ENCODE data around the gene ZNF500.

Gene ZNF500

DNA sequence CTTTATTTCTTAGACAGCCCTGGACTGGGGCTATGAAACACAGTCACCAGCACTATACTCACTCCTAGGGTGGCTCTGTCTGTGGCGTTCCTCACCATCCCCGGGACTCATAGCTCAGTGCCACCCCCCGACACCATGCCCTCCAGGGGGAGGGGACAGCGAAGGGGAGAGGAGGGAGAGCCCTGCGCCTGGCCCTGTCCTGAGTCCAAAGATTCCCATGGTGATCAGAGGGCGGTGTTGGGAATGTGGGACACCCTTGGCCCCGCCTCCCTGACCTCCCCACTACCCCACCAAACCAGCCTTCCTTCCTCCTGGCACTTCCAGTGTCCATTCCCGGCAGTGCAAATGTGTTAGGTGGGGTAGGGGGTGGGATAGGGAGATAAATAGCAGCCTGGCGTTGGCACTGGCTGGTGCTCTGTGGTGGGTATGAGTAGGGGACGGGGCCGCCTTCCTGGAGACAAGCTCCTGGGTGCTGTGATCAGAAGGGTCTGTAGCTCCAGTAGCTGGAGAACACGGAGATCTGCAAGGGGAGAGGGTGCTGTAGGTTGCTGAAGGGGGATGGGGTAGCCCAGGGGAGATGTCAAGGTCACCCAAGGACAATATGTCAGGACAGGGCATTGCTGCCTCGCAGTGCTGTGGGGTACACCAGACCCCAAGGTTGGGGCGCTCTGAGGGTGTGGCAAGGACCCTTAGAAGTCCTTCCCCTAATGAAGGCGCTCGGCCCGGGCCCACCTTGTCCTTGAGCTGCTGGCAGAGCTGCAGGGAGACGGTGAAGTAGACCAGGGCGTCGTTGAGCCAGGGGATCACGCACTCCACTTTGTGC is 30.2 kb upstream of the ZNF500 start:
- in situ Hi-C loops (cut with HindIII; ENCODE audit: low sequenced_read_pairs), result no loop called here
- no peak for DNase-seq (ENCODE audit: low read depth, low spot score)
- TF ChIP-seq, protein P1, sequence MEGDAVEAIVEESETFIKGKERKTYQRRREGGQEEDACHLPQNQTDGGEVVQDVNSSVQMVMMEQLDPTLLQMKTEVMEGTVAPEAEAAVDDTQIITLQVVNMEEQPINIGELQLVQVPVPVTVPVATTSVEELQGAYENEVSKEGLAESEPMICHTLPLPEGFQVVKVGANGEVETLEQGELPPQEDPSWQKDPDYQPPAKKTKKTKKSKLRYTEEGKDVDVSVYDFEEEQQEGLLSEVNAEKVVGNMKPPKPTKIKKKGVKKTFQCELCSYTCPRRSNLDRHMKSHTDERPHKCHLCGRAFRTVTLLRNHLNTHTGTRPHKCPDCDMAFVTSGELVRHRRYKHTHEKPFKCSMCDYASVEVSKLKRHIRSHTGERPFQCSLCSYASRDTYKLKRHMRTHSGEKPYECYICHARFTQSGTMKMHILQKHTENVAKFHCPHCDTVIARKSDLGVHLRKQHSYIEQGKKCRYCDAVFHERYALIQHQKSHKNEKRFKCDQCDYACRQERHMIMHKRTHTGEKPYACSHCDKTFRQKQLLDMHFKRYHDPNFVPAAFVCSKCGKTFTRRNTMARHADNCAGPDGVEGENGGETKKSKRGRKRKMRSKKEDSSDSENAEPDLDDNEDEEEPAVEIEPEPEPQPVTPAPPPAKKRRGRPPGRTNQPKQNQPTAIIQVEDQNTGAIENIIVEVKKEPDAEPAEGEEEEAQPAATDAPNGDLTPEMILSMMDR (IDR thresholded peaks at IDR 0.05; ENCODE audit: low read depth, low read length), result no peak
- no peak overlapping the region for H3K4me3 ChIP-seq (ENCODE audit: low read depth, low read length)

DNA sequence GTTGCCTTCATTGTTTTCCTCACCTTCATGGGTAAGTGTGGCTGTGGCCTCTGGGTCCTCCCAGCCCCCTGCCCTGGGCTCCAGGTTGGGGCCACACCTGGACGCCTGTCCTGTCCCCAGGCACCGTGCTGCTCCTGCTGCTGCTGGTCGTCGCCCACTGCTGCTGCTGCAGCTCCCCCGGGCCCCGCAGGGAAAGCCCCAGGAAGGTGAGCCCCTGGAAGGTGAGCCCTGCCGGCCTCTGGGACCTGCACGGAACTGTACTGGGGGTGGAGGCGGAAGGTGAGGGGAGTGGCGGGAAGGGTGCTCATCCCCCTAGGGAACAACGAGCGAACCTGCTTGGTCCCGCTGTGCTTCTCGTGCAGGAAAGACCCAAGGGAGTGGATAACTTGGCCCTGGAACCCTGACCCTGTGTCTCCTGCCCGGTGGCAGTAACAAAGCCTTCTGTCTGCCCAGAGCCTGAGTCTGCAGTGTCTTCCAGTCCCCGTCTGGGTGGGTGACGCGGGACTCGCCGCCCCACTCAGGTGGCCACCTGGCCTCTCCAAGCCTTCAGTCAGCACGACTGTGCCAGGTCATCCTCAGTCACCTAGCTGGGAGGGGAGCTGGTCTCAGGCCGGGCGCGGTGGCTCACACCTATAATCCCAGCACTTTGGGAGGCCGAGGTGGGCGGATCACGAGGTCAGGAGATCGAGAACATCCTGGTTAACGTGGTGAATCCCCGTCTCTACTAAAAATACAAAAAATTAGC is 29.0 kb upstream of the ZNF500 start:
- DNase-seq (ENCODE audit: low read depth, low spot score), result no peak
- TF ChIP-seq, protein P1 (IDR thresholded peaks at IDR 0.05; ENCODE audit: low read depth, low read length), result no peak
- no peak overlapping the region for H3K4me3 ChIP-seq (ENCODE audit: low read depth, low read length)
- in situ Hi-C loops (cut with HindIII; ENCODE audit: low sequenced_read_pairs), result no loop called here

GRCh38 chr16:4795181-4795827 is 28.3 kb upstream of the ZNF500 start, which contains the start of gene SMIM22:
Gene SMIM22 (plus strand): TSS chr16:4795369. CDS start chr16:4795735, 366 bp downstream.
- TF ChIP-seq, protein P1 (IDR thresholded peaks at IDR 0.05; ENCODE audit: low read depth, low read length), result no peak
- no peak within 1 kb of the TSS for H3K4me3 ChIP-seq (ENCODE audit: low read depth, low read length)
- in situ Hi-C loops (cut with HindIII; ENCODE audit: low sequenced_read_pairs), result no loop called here
- DNase-seq (ENCODE audit: low read depth, low spot score), result no peak

DNA sequence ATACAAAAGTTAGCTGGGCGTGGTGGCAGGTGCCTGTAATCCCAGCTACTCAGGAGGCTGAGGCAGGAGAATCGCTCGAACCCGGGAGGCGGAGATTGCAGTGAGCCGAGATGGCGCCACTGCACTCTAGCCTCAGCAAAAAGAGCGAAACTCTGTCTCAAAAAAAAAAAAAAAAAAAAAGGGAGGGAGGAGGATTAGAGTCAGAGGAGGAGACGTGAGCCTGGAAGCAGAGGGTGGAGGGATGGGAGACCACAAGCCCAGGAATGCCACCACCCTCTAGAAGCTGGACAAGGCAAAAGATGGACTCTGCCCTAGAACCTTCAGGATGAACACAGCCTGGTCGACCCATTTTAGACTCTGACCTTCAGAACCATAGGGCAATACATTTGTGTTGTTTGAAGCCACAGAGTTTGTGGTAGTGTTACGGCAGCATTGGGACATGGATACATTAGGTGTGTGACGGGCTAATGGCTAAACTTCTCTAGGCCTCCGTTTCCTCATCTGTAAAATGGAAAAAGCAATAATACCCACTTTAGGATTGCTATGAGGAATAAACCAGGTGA is 26.1 kb upstream of the ZNF500 start:
- no peak overlapping the region for H3K4me3 ChIP-seq (ENCODE audit: low read depth, low read length)
- no peak for DNase-seq (ENCODE audit: low read depth, low spot score)
- TF ChIP-seq, protein P1 (IDR thresholded peaks at IDR 0.05; ENCODE audit: low read depth, low read length), result no peak
- in situ Hi-C loops (cut with HindIII; ENCODE audit: low sequenced_read_pairs), result no loop called here

DNA sequence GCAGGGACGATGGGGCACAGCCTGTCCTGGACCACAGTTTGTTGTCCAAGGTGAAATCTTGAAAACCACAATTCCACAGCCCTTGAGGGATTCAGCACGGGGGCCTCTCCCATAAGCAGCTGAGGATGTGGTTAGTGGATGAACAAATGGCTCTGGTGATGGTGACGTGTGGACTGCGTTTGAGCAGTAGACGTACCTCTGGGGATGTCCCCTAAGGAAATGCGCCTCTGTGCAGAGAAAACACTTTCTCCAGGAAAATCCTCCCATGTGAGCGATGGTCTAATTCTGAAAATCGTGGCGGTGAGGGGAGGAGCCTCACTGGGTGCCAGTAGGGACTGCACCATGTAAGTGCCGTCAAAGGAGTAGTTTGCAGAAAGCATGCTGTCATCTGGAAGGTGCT is 23.9 kb upstream of the ZNF500 start:
- in situ Hi-C loops (cut with HindIII; ENCODE audit: low sequenced_read_pairs), result no loop called here
- TF ChIP-seq, protein P1 (IDR thresholded peaks at IDR 0.05; ENCODE audit: low read depth, low read length), result no peak
- H3K4me3 ChIP-seq (ENCODE audit: low read depth, low read length), result no peak overlapping the region

GRCh38 chr16:4790261-4790660 is 23.3 kb upstream of the ZNF500 start:
- no peak overlapping the region for H3K4me3 ChIP-seq (ENCODE audit: low read depth, low read length)
- in situ Hi-C loops (cut with HindIII; ENCODE audit: low sequenced_read_pairs), result no loop called here
- TF ChIP-seq, protein P1 (IDR thresholded peaks at IDR 0.05; ENCODE audit: low read depth, low read length), result no peak
- DNase-seq (ENCODE audit: low read depth, low spot score), result no peak

More for the DNA sequence above, 23.9 kb upstream of the ZNF500 start:
- no peak for DNase-seq (ENCODE audit: low read depth, low spot score)

All from astrocyte of the spinal cord (primary cell).